ENCODE results near the gene ALDH8A1. TPM values are rescaled to one million over a fixed set of nuclear protein-coding genes. Genes with fewer than 3 reads are reported as not detected.

ALDH8A1 gene
- total and polyA plus RNA-seq, 2 of the 8 experiments (the other 6 are each of a cell fraction or from before 2014, with no cell fraction given) = 0.08 to 0.28 TPM

DNA sequence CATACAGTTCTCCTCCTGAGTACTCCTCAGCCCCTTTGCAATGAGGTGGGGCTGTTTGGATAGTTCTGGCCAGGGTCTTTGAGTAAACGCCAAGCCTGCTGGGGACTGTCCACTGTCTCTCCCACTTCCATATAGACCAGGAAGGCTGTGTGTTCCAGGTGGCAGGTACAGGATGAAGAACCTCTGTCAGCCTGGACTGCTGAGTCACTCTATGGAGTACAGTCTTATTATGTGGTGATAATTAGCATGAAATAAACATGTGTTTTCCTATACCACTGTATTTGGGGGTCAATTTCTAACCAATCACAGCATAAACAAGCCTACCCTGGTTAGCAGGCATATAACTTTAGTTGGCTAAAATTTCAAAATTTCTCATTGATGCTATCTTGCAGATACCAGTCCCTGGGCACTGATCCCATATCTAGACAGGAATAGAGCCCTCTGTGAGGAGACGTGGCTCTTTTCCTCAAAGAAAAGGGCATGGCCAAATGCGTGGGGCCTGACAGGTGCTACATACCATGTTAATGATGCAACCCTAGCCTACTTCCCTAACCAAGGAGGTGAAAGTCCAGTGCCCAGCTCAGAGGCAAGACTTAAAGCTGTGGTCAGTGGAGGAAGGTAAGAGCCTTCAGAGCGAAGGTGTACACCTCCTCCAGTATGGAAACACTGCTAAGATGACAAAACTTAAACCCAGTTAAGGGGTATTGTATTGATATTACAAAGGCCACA lies 4.5 kb upstream of the ALDH8A1 start (continued):
- TF ChIP-seq TBP (IDR thresholded peaks at IDR 0.05; ENCODE audit: low read depth, low read length) = no peak
- TF ChIP-seq CBX5 (IDR thresholded peaks at IDR 0.05; ENCODE audit: low read depth, low read length) = no peak
- no peak for TF ChIP-seq EGR1 (IDR thresholded peaks at IDR 0.05; ENCODE audit: borderline replicate concordance, low read depth, low read length)
- no peak for TF ChIP-seq POU5F1 (IDR thresholded peaks at IDR 0.05; ENCODE audit: low read depth, low read length)
- TF ChIP-seq PHF8 (conservative IDR thresholded peaks at IDR 0.05; ENCODE audit: low read depth, low read length) = no peak
- no peak for TF ChIP-seq CEBPB (IDR thresholded peaks at IDR 0.05; ENCODE audit: low read depth, low read length)
- TF ChIP-seq RBBP5 (IDR thresholded peaks at IDR 0.05; ENCODE audit: borderline replicate concordance, low read depth, low read length) = no peak
- no peak for TF ChIP-seq BACH1 (IDR thresholded peaks at IDR 0.05; ENCODE audit: low read length)
